ENCODE data around the gene LGSN.
A peak's percentile ranks its signal among the peaks of the same experiment; 100 is the strongest.
"Not testable (repeated sequence)": the region's sequence is repeated elsewhere in the genome, so short reads cannot be mapped to it uniquely, and the experiment has no call there.

Gene LGSN

GRCh38 chr6:63245909-63246308 is 73.9 kb downstream of the LGSN start:
- TF ChIP-seq, protein P1, sequence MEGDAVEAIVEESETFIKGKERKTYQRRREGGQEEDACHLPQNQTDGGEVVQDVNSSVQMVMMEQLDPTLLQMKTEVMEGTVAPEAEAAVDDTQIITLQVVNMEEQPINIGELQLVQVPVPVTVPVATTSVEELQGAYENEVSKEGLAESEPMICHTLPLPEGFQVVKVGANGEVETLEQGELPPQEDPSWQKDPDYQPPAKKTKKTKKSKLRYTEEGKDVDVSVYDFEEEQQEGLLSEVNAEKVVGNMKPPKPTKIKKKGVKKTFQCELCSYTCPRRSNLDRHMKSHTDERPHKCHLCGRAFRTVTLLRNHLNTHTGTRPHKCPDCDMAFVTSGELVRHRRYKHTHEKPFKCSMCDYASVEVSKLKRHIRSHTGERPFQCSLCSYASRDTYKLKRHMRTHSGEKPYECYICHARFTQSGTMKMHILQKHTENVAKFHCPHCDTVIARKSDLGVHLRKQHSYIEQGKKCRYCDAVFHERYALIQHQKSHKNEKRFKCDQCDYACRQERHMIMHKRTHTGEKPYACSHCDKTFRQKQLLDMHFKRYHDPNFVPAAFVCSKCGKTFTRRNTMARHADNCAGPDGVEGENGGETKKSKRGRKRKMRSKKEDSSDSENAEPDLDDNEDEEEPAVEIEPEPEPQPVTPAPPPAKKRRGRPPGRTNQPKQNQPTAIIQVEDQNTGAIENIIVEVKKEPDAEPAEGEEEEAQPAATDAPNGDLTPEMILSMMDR (IDR thresholded peaks at IDR 0.05; ENCODE audit: low read depth, low read length): no peak; the same call in 1 of the 2 replicates
- TF ChIP-seq EZH2phosphoT487 (IDR thresholded peaks at IDR 0.05; ENCODE audit: low read depth): no peak
- no peak overlapping the region for H3K27ac ChIP-seq (ENCODE audit: low read length)
- H3K9me3 ChIP-seq (ENCODE audit: insufficient read depth, low read length): no peaks in the 10 kb centered on the region
- H3K27me3 ChIP-seq (ENCODE audit: low read depth, low read length): no peaks in the 10 kb centered on the region
- H3K4me2 ChIP-seq (ENCODE audit: low read length): no peak overlapping the region
- H3K79me2 ChIP-seq (ENCODE audit: low read length): no peaks in the 10 kb centered on the region
- no peaks in the 10 kb centered on the region for H4K20me1 ChIP-seq (ENCODE audit: insufficient read depth, low read length)
- H3K9ac ChIP-seq (ENCODE audit: low read length): no peak overlapping the region
- H2AFZ ChIP-seq (ENCODE audit: low read depth, low read length): no peak overlapping the region
- H3K4me3 ChIP-seq (ENCODE audit: low read length): no peak overlapping the region
- H3K4me1 ChIP-seq (ENCODE audit: low read length): no peaks in the 10 kb centered on the region
- no peaks in the 10 kb centered on the region for H3K36me3 ChIP-seq (replicated peaks; ENCODE audit: low read depth, low read length)

DNA sequence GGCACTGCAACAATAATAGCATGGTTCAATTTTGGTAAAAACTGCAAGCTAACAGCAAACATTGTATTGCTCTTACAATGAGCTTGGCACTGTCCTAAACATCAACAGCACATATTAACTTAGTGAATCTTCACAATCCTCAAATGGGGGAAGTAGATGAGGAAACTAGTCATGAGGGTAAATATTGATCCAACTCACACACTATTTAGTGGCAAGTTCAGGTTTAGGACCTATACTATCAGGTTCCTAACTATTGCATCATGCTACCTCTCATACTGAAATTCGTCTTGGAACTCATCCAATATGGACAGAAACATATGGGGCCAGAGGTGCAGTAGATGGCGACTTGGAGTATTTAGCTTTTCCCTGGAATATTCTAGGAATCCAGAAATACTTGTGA is 74.4 kb downstream of the LGSN start:
- H3K27ac ChIP-seq (ENCODE audit: low read length): no peak overlapping the region
- no peaks in the 10 kb centered on the region for H3K36me3 ChIP-seq (replicated peaks; ENCODE audit: low read depth, low read length)
- H4K20me1 ChIP-seq (ENCODE audit: insufficient read depth, low read length): no peaks in the 10 kb centered on the region
- H3K4me3 ChIP-seq (ENCODE audit: low read length): no peak overlapping the region
- H3K9me3 ChIP-seq (ENCODE audit: insufficient read depth, low read length): no peaks in the 10 kb centered on the region
- H3K9ac ChIP-seq (ENCODE audit: low read length): no peak overlapping the region
- H3K27me3 ChIP-seq (ENCODE audit: low read depth, low read length): no peaks in the 10 kb centered on the region
- no peaks in the 10 kb centered on the region for H3K79me2 ChIP-seq (ENCODE audit: low read length)
- H2AFZ ChIP-seq (ENCODE audit: low read depth, low read length): no peak overlapping the region
- no peaks in the 10 kb centered on the region for H3K4me1 ChIP-seq (ENCODE audit: low read length)
- TF ChIP-seq, protein P1 (IDR thresholded peaks at IDR 0.05; ENCODE audit: low read depth, low read length): no peak
- no peak for TF ChIP-seq EZH2phosphoT487 (IDR thresholded peaks at IDR 0.05; ENCODE audit: low read depth)
- H3K4me2 ChIP-seq (ENCODE audit: low read length): no peak overlapping the region

DNA sequence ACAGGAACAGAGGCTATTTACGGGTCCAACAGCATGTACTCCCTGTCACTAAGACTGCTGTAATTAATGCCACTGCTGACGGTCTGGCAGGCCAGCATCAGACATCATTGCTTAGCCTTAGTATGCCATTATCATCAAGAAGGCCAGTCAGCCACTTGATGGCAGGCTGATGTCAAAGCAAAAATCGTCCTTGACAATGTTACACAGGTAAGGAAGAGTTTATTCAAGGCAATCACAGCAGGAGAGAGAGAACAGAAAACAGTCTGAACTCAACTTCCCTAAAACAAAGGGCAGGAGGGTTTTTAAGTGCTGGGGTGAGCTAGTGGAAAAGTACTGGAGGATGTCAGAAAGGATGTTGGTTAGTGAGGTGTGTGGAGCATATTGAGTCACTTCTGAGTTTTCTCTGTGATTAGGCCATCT is 83.4 kb downstream of the LGSN start:
- H3K4me1 ChIP-seq (ENCODE audit: low read length): peaks cover 15% of the 10 kb centered on the region
- peak overlapping the region; percentile 31; the same call in 1 of the 2 replicates for H2AFZ ChIP-seq (ENCODE audit: low read depth, low read length)
- no peaks in the 10 kb centered on the region for H3K27me3 ChIP-seq (ENCODE audit: low read depth, low read length)
- H3K79me2 ChIP-seq (ENCODE audit: low read length): no peaks in the 10 kb centered on the region
- no peaks in the 10 kb centered on the region for H3K36me3 ChIP-seq (replicated peaks; ENCODE audit: low read depth, low read length)
- H3K9me3 ChIP-seq (ENCODE audit: insufficient read depth, low read length): no peaks in the 10 kb centered on the region
- peak overlapping the region; percentile 2; the same call in 1 of the 2 replicates for H3K9ac ChIP-seq (ENCODE audit: low read length)
- H3K27ac ChIP-seq (ENCODE audit: low read length): peak overlapping the region; percentile 36
- no peaks in the 10 kb centered on the region for H4K20me1 ChIP-seq (ENCODE audit: insufficient read depth, low read length)
- peak overlapping the region; percentile 64 for H3K4me2 ChIP-seq (ENCODE audit: low read length)
- peak overlapping the region; percentile 12 for H3K4me3 ChIP-seq (ENCODE audit: low read length)
- no peak for TF ChIP-seq EZH2phosphoT487 (IDR thresholded peaks at IDR 0.05; ENCODE audit: low read depth)
- TF ChIP-seq, protein P1 (IDR thresholded peaks at IDR 0.05; ENCODE audit: low read depth, low read length): peak; percentile 42

DNA sequence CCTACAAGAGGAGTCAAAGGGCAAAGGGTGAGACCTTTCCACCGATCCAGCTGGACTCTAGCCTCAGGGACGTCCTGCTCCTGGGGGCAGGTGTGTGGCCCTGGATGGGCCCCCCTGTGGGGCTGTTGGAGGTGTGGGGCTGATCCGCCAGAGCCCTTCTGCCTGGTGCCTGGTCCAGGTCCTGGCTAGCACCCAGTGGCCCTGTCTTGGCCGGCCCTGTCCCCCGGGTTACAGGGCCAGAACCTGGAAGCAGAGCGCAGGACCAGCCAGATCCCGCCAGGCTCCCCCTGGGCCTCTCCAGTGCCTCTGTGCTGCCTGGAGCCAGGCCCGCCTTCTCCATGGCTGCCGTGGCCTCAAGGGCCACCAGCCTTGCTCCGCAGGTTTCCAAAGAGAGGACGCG is 89.3 kb downstream of the LGSN start:
- not testable (repeated sequence) for H3K9ac ChIP-seq (ENCODE audit: low read length); H3K27me3 ChIP-seq (ENCODE audit: low read depth, low read length); H3K36me3 ChIP-seq (replicated peaks; ENCODE audit: low read depth, low read length); H3K4me2 ChIP-seq (ENCODE audit: low read length); H3K9me3 ChIP-seq (ENCODE audit: insufficient read depth, low read length); H3K4me3 ChIP-seq (ENCODE audit: low read length); H2AFZ ChIP-seq (ENCODE audit: low read depth, low read length); H3K27ac ChIP-seq (ENCODE audit: low read length); H3K79me2 ChIP-seq (ENCODE audit: low read length); H4K20me1 ChIP-seq (ENCODE audit: insufficient read depth, low read length)
- H3K4me1 ChIP-seq (ENCODE audit: low read length): peaks cover 15% of the 10 kb centered on the region

DNA sequence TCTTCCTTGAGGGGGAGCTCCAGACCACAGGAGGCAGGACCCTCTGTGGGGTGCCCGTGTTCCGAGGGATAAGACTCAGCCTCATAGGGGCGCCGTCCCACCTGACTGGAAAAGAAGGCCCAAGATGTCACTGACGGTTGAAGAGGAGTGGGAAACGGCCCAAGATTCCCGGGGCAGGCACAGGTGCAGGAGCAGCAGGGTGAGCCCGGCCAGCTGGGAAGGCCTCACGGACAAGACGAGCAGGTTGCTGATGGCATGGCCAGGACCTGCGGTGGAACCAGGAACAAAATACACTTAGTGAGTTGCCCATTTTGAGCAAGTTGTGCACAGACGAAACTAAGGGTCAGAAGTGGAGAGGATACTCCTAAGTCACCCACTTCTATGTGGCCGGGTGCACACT is 89.8 kb downstream of the LGSN start:
- not testable (repeated sequence) for H3K9ac ChIP-seq (ENCODE audit: low read length); H3K27ac ChIP-seq (ENCODE audit: low read length); H3K79me2 ChIP-seq (ENCODE audit: low read length); H3K9me3 ChIP-seq (ENCODE audit: insufficient read depth, low read length); H4K20me1 ChIP-seq (ENCODE audit: insufficient read depth, low read length); H3K36me3 ChIP-seq (replicated peaks; ENCODE audit: low read depth, low read length); H3K4me3 ChIP-seq (ENCODE audit: low read length); H2AFZ ChIP-seq (ENCODE audit: low read depth, low read length); H3K4me2 ChIP-seq (ENCODE audit: low read length); H3K27me3 ChIP-seq (ENCODE audit: low read depth, low read length)
- peaks cover 20% of the 10 kb centered on the region for H3K4me1 ChIP-seq (ENCODE audit: low read length)

GRCh38 chr6:63227928-63228894 is 91.6 kb downstream of the LGSN start:
- not testable (repeated sequence) for H3K27me3 ChIP-seq (ENCODE audit: low read depth, low read length); H4K20me1 ChIP-seq (ENCODE audit: insufficient read depth, low read length); H3K36me3 ChIP-seq (replicated peaks; ENCODE audit: low read depth, low read length); H3K4me3 ChIP-seq (ENCODE audit: low read length); H3K9ac ChIP-seq (ENCODE audit: low read length); H3K27ac ChIP-seq (ENCODE audit: low read length); H3K9me3 ChIP-seq (ENCODE audit: insufficient read depth, low read length); H3K79me2 ChIP-seq (ENCODE audit: low read length); H3K4me2 ChIP-seq (ENCODE audit: low read length); H2AFZ ChIP-seq (ENCODE audit: low read depth, low read length)
- peaks cover 38% of the 10 kb centered on the region for H3K4me1 ChIP-seq (ENCODE audit: low read length)

GRCh38 chr6:63225987-63226386 is 93.8 kb downstream of the LGSN start:
- H3K36me3 ChIP-seq (replicated peaks; ENCODE audit: low read depth, low read length); H3K27me3 ChIP-seq (ENCODE audit: low read depth, low read length); H3K4me3 ChIP-seq (ENCODE audit: low read length); H3K9ac ChIP-seq (ENCODE audit: low read length); H4K20me1 ChIP-seq (ENCODE audit: insufficient read depth, low read length); H2AFZ ChIP-seq (ENCODE audit: low read depth, low read length); H3K79me2 ChIP-seq (ENCODE audit: low read length); H3K9me3 ChIP-seq (ENCODE audit: insufficient read depth, low read length): not testable (repeated sequence)
- Histone ChIP-seq H3K4me1 (ENCODE audit: low read length) (peaks cover 44% of the 10 kb centered on the region), H3K4me2 (ENCODE audit: low read length) (peak overlapping the region; percentile 13; the same call in 1 of the 2 replicates), H3K27ac (ENCODE audit: low read length) (peak overlapping the region; percentile 35; the same call in 1 of the 2 replicates)
